IPS-NIHi7 (cell line): ENCODE results near the gene ESRRB.

ENCODE experiments used
- DNase-seq: peaks from one replicate; pipeline ENCODE4 v3.0.0; 2012; ENCODE audit warnings: mixed read lengths; ENCODE audit errors: extremely low spot score

ESRRB gene

DNA sequence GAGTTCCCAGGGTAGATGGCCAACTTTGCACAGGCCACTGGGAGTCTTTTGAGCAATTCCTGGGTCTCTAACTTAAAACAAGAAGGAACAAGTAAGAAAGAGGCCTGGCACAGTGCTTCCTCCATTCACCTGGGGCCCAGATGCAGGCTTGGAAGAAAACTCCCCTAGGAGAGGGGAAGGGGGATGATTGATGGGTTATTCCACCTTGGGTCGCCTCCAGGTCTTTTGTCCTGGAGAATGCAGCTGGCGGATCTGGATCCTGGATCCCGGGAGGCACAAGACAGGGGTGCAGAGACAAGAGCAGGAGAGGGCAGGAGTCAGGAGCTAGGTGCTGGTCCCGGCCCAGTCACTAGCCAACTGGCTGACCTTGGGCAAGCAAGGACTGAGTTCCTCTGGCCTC is 74.5 kb downstream of the ESRRB start:
- DNase-seq = no peak

- peak; percentile 85 for DNase-seq
Observed at GRCh38 chr14:76456200-76456599, 80.3 kb downstream of the ESRRB start.

GRCh38 chr14:76456891-76457586 is 81.1 kb downstream of the ESRRB start:
- DNase-seq = no peak

DNA sequence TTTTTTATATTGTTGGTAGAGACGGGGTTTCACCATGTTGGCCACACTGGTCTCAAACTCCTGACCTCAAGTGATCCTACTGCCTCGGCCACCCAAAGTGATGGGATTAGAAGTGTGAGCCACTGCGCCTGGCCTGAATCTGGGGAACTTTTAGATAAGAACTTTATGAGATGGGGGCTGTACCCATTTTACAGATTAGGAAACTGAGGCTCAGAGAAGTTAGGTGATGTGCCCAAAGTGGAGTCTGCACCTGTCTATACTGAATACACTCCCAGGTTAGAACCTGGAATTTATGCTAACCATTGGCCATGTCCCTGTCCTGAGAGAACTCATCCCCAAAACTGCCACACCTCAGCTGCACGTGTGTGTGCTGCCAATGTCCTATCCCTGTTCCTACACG is 81.9 kb downstream of the ESRRB start:
- no peak for DNase-seq

DNA sequence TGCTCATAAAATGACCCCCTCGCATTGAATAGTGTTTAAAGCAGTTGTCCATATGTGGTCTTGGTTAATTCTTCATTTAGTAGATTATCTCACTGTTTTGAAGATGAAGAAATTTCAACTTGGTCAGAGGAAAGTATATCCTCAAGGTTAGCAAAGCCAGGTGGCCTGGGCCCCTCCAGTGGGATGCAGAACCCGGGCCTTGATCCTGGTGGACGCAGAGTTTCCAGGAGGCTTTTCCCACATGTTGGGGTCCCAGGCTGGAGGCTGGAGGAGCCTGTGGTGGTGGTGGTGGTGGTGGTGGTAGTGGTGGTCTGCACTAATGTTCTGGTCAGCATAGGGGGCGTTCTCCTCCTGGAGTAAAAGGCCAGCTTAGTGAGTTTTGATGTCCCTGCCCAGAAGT is 85.9 kb downstream of the ESRRB start:
- DNase-seq = no peak

GRCh38 chr14:76462330-76462729 is 86.4 kb downstream of the ESRRB start:
- DNase-seq = no peak

DNA sequence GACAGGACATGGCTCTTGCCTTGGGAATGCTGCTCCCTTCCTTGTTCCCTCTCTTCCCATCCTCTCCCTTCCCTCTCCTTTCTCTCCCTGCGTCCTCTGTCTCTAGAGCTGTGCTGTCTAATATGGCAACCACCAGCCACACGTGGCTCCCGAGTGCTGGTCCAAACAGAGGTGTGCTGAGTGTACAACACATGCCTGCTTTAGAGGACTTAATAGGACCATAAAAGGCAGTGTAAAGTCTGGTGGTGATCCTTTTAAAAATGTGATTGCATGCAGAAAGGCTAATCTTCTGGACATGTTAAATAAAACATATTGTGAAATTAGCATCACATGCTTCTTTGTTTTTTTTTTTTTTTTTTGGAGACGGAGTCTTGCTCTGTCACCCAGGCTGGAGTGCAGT is 87.2 kb downstream of the ESRRB start:
- no peak for DNase-seq

DNA sequence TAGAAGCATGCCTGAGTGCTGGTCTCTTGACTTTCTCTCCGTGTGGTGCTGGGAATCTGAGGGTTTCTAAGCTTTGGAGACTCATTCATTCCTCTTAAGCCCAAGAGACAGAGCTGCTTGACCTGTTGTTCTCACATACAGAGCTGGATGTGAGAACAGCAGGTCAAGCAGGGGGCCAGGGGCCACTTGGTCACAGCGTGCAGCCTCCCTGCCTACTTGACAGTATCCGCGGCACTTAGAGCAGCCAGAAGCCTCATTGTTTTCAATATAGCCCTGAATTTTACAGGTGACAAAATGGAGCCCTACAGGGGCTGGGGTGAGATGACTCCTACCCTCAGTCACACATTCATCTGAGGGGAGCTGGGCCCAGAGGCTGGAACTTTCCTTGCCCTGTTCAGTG is 88.9 kb downstream of the ESRRB start:
- DNase-seq = no peak

DNA sequence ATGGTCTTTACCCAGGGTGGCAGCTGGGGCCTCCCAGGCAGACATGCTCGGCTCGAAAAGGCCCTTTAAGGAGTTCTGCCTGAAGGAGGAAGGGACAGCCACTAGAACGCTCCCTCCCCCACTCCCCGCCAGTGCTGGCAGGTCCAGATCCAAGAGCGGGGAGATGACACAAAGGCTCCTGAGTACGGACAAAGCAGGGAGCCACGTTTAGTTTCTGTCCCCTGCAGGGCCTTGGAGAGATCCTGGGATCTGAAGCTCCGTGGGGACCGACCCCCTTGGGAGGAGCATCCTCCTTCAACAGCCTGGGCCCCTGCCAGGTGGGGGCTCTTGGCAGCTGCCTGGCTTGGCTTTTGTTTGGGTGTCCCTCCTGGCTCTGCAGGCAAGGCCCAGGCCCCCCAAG is 89.7 kb downstream of the ESRRB start:
- DNase-seq = no peak

DNA sequence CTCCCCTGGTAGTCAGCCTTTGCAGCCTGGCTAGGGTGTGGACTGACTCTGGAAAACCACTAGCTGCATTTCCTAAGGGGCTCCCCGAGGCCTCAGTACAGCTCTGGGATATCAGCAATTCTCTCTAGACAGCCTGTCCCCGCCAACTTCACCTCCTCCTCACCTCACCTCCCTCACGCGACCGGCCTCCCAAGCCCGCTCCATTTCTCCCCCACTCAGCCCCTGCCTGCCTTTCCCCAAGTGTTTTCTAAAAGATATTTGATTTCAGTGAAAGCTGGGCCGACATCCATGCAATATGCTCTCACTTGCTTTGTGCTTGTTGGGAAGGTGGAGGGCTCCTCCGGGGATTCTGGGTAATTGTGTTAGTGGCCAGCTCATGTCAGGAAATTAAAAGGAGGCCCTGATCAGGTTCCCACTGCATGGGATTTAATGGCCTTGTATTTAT is 91.8 kb downstream of the ESRRB start:
- no peak for DNase-seq

- no peak for DNase-seq
Observed at GRCh38 chr14:76472199-76472723, 96.3 kb downstream of the ESRRB start.

DNA sequence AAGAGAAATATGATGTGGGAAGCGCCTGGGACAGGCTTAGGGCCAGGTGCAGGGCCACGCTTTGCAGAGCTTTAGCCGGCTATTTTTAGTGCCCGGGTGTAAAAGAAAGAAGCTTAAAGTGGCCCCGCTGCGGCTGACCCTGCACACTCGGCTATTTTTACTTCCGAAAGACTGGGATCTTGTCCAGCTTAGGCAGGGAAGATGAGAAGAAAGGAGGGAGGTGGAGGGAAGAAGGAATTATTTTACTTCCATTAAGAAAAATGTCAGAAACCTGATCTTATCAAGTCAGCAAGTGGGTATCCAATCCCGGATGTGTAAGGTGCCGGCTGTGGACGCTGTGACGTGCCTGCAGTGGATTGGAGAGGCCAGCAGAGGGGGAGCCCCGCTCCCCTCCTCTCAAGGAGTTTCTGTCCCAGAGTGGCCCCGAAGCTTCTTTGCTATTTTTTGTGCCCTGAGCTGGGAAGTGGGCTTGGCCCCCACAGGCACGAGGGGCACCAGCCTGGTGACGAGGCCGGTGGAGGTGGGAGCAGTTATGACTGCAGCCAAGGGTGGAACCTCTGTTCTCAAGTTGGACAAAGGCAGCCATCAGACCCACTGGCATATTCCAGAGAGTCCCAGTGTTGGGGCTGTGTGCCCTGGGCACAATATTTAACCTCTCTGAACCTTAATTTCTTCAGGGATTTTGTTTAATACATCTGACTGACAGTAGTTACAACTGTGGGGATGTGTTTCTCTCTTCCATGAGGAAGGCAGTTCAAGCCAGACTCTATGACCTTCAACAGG is 97.7 kb downstream of the ESRRB start:
- DNase-seq = peak; percentile 70

DNA sequence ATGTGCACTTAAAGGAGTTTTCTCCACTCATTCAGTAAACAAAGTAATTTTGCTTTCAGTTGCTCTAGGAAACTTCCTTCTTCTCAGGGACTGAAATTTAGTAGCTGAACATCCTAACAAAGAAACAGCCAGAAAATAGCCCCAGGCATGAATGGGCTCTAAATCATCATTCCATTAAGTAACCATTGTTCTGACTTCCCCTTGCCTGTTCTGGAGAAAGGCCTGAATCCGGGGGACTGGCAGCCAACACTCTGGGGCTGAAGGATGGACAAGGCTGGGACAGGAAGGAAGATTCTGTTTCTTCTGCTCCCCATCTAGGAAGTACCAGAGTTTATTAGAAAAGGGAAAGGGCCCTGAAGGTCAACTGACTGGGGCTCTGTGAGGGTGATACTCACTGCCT is 104.5 kb downstream of the ESRRB start:
- DNase-seq = no peak

GRCh38 chr14:76484355-76484754 is 108.4 kb downstream of the ESRRB start:
- DNase-seq = peak; percentile 45

GRCh38 chr14:76486251-76486743 is 110.4 kb downstream of the ESRRB start:
- no peak for DNase-seq

- no peak for DNase-seq
Observed at GRCh38 chr14:76488551-76488950, 112.6 kb downstream of the ESRRB start.

GRCh38 chr14:76489667-76490066 is 113.7 kb downstream of the ESRRB start:
- DNase-seq = no peak

GRCh38 chr14:76490111-76490510 is 114.2 kb downstream of the ESRRB start:
- no peak for DNase-seq

DNA sequence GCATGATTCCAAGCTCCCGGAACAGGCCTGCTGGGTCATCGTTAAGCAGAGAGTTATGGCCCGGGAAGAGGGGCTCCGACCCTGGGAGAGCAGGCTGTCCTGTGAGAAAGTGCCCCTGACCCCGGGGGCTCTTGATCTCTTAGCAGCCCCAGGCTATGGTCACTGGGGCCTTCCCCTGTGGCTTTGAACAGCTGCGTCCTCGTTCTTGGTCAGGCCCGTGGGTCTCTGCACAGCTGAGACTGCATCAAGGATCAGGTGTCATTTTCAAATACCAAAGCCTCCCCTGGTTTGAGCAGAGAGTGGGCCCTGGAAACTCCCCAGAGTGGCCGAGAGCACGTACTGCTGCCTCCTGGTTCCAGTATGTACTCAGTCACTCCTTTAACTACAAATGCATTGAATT is 114.8 kb downstream of the ESRRB start:
- DNase-seq = no peak

DNA sequence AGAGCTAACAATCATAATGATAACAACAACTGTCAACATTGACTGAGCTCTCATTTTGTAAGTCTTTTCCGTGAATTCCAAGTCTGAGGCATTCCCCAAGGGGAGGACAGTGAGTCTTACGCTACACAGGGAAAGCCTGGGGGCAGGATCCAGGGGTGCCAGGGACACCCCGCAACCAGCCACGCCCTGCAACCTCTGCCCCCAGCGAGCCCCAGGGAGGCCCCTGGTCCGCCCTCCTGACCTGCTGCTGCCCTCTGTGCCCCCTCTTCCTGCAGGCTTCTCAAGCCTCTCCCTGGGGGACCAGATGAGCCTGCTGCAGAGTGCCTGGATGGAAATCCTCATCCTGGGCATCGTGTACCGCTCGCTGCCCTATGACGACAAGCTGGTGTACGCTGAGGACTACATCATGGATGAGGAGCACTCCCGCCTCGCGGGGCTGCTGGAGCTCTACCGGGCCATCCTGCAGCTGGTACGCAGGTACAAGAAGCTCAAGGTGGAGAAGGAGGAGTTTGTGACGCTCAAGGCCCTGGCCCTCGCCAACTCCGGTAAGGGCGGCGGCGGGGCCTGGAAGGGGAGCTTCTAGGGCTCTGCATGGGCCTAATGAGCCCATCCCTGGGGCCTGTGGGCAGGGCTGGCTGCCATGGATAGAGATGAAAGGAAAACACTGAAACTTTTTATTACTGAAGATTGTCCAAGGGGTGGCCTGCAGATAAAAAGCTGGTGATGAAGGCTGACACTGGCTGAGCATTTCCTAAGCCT is 115.4 kb downstream of the ESRRB start:
- no peak for DNase-seq

- DNase-seq = no peak
Observed at GRCh38 chr14:76495983-76496382, 120.0 kb downstream of the ESRRB start.

DNA sequence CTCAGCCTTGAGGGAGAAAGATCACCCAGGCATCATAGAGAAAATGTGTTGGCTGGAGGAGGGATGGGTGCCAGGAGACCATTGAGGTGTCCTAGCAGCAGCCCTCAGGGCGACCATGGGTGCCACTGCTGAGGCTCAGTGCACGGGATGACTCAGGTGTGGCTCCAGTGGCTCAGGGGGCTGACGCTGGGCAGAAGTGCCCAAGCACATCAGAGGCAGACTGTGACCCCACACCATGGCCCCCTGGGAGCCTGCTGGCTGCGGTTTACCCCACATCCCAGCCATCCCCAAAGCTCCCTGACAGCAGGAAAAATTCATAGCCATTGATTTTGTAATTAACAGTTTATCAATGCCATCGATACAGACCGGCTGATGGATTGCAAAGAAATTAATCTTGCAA is 120.7 kb downstream of the ESRRB start:
- no peak for DNase-seq
